ENCODE measurements around the gene LUM.

GRCh38 chr12:91099836-91100235 is 11.5 kb downstream of the LUM start:
- TF ChIP-seq CTCF (IDR thresholded peaks at IDR 0.05 in 8 of 11, conservative IDR thresholded peaks at IDR 0.05 in 3 of 11) (no peak), POLR2A (IDR thresholded peaks at IDR 0.05) (no peak), POLR2AphosphoS5 (IDR thresholded peaks at IDR 0.05) (no peak)
